ENCODE results near the gene EXOC3L1. TPM values are rescaled to one million over a fixed set of nuclear protein-coding genes. Genes with fewer than 3 reads are reported as not detected.

EXOC3L1 gene
- total and polyA plus RNA-seq, 2 of the 13 experiments (the other 11 are each of a cell fraction or from before 2014, with no cell fraction given): 0.12 TPM; not detected in 1

- TF ChIP-seq TFAP4 (IDR thresholded peaks at IDR 0.05; ENCODE audit: borderline replicate concordance, low read depth) (peak; percentile 98), RORA (CRISPR knock-in tag; IDR thresholded peaks at IDR 0.05) (no peak), EED (CRISPR knock-in tag; IDR thresholded peaks at IDR 0.05) (peak; percentile 7; the same call in 1 of the 2 replicates), ARID4A (CRISPR knock-in tag; IDR thresholded peaks at IDR 0.05; ENCODE audit: borderline replicate concordance) (peak; percentile 88), TMF1 (CRISPR knock-in tag; IDR thresholded peaks at IDR 0.05; ENCODE audit: low read depth) (no peak), TAF1 (CRISPR knock-in tag; IDR thresholded peaks at IDR 0.05) (peak; percentile 50; the same call in 1 of the 2 replicates), GLI4 (CRISPR knock-in tag; IDR thresholded peaks at IDR 0.05; ENCODE audit: borderline replicate concordance) (peak; percentile 79; the same call in 1 of the 2 replicates), IKZF5 (CRISPR knock-in tag; IDR thresholded peaks at IDR 0.05) (peak; percentile 75; the same call in 1 of the 2 replicates), ZNF142 (CRISPR knock-in tag; IDR thresholded peaks at IDR 0.05) (no peak), ZNF260 (CRISPR knock-in tag; IDR thresholded peaks at IDR 0.05; ENCODE audit: borderline replicate concordance, low read depth) (no peak), RBFOX2 (IDR thresholded peaks at IDR 0.05; ENCODE audit: low read depth, low read length) (peak; percentile 44; the same call in 1 of the 2 replicates), ZBTB2 (CRISPR knock-in tag; IDR thresholded peaks at IDR 0.05; ENCODE audit: low read depth) (no peak)
Measured at GRCh38 chr16:67150833-67151396, 39.0 kb downstream of the EXOC3L1 start, which contains the start of gene B3GNT9 (continued).

All from HepG2 (cell line).